Caco-2 (cell line): ENCODE measurements around the gene ZXDC. TPM values are rescaled to one million over a fixed set of nuclear protein-coding genes. Genes with fewer than 3 reads are reported as not detected.

Source experiments
- BruUV-seq: library from RNA; stranded (reverse); fragments of 400-500 nt; replicated peaks from 2 replicates; lab custom pipeline; 2021; lab: Mats Ljungman, UMichigan
- CTCF ChIA-PET: fragments of 300-600 bp; sonication (Branson Sonifier 250); formaldehyde crosslinking; loops from one replicate; lab custom pipeline; 2022; ENCODE audit warnings: antibody characterized with exemption; lab: Charles Lee
- POLR2A ChIA-PET: fragments of 300-600 bp; sonication (Branson Sonifier 250); formaldehyde crosslinking; loops from one replicate; lab custom pipeline; 2022; ENCODE audit warnings: antibody characterized with exemption; lab: Charles Lee
- DNase-seq, 2 experiments: peaks; one replicate each; pipeline versions ENCODE4 v3.0.0 to v3.0.0-alpha.2; 2020 to 2022
- H3K27me3 ChIP-seq: replicated peaks from 2 replicates; pipeline ENCODE4 v1.6.0; 2011; ENCODE audit warnings: low read length; ENCODE audit not compliant: control insufficient read depth, insufficient read depth
- H3K36me3 ChIP-seq: 2 replicates; pipeline ENCODE4 v1.5.1; 2011; ENCODE audit warnings: low read length; ENCODE audit not compliant: control insufficient read depth, insufficient read depth
- H3K4me1 ChIP-seq: fragments of 250-450 bp; sonication (Bioruptor Pico); 2 replicates; pipeline ENCODE4 v1.5.1; 2020; ENCODE audit warnings: mild to moderate bottlenecking
- H3K4me3 ChIP-seq: 2 replicates; pipeline ENCODE4 v1.5.1; 2011; ENCODE audit warnings: low read depth, mild to moderate bottlenecking, control low read depth, low read length
- H3K9me3 ChIP-seq: fragments of 250-450 bp; sonication (Bioruptor Pico); 2 replicates; pipeline ENCODE4 v1.5.1; 2020; ENCODE audit warnings: mild to moderate bottlenecking, moderate library complexity
- H3K27ac Mint-ChIP-seq: one replicate; pipeline ENCODE4 v1.8.0; 2022; ENCODE audit warnings: mixed read lengths; ENCODE audit not compliant: unreplicated experiment
- H3K27me3 Mint-ChIP-seq: one replicate; pipeline ENCODE4 v1.8.0; 2022; ENCODE audit warnings: mixed read lengths; ENCODE audit not compliant: insufficient read depth, unreplicated experiment
- H3K36me3 Mint-ChIP-seq: one replicate; pipeline ENCODE4 v1.8.0; 2022; ENCODE audit warnings: mild to moderate bottlenecking, mixed read lengths; ENCODE audit not compliant: insufficient read depth, unreplicated experiment
- H3K4me1 Mint-ChIP-seq: one replicate; pipeline ENCODE4 v1.8.0; 2022; ENCODE audit warnings: low read depth, mixed read lengths; ENCODE audit not compliant: unreplicated experiment
- H3K4me3 Mint-ChIP-seq: one replicate; pipeline ENCODE4 v1.8.0; 2022; ENCODE audit warnings: mild to moderate bottlenecking, moderate library complexity, mixed read lengths; ENCODE audit not compliant: unreplicated experiment
- H3K9me3 Mint-ChIP-seq: one replicate; pipeline ENCODE4 v1.8.0; 2022; ENCODE audit warnings: mixed read lengths; ENCODE audit not compliant: unreplicated experiment
- CTCF ChIP-seq, 2 experiments: fragments of 200-600 bp in 1 of 2; IDR thresholded peaks; 1 replicate in 1 of 2; 2 replicates in 1 of 2; pipeline versions ENCODE4 v1.5.1 to v1.8.0; 2011 to 2022; ENCODE audit warnings: antibody characterized with exemption in 1 of 2, control low read depth in 1 of 2, inconsistent platforms in 1 of 2, low read depth in 1 of 2, low read length in 1 of 2, mild to moderate bottlenecking in 1 of 2, moderate library complexity in 1 of 2; ENCODE audit not compliant: insufficient read depth in 1 of 2, severe bottlenecking in 1 of 2, unreplicated experiment in 1 of 2
- intact Hi-C: fragments of 100-400 bp; cut with micrococcal nuclease; formaldehyde crosslinking; loops from one replicate; pipeline ENCODE4 v1.10.0; 2022; ENCODE audit not compliant: unreplicated experiment
- total RNA-seq: library from RNA; stranded (reverse); gene quantifications from 2 replicates; pipeline ENCODE4 v1.2.3, GENCODE V29; 2022

The ZXDC gene
- total RNA-seq, 1 experiment from 2014 or later: 28.7 TPM

GRCh38 chr3:126399351-126399735 lies 76.3 kb downstream of the ZXDC start:
- Mint-ChIP-seq H3K4me1 (no peaks in the 10 kb centered on the region), H3K36me3 (no peaks in the 10 kb centered on the region), H3K9me3 (no peaks in the 10 kb centered on the region), H3K27ac (no peak overlapping the region), H3K27me3 (peaks cover 11% of the 10 kb centered on the region), H3K4me3 (no peak overlapping the region)
- TF ChIP-seq CTCF (IDR thresholded peaks at IDR 0.05; ENCODE audit: insufficient read depth in 1 of 2, low read depth in 1 of 2, low read length in 1 of 2, severe bottlenecking in 1 of 2, unreplicated experiment in 1 of 2): no peak
- intact Hi-C loops: no loop called here
- Histone ChIP-seq H3K27me3 (no peaks in the 10 kb centered on the region; the same call in 1 of the 2 replicates), H3K4me1 (no peaks in the 10 kb centered on the region), H3K4me3 (no peak overlapping the region), H3K36me3 (no peaks in the 10 kb centered on the region), H3K9me3 (no peaks in the 10 kb centered on the region)
- DNase-seq: no peak
- POLR2A ChIA-PET: no interaction called here
- CTCF ChIA-PET: no interaction called here
- BruUV-seq: no TSS peak

DNA sequence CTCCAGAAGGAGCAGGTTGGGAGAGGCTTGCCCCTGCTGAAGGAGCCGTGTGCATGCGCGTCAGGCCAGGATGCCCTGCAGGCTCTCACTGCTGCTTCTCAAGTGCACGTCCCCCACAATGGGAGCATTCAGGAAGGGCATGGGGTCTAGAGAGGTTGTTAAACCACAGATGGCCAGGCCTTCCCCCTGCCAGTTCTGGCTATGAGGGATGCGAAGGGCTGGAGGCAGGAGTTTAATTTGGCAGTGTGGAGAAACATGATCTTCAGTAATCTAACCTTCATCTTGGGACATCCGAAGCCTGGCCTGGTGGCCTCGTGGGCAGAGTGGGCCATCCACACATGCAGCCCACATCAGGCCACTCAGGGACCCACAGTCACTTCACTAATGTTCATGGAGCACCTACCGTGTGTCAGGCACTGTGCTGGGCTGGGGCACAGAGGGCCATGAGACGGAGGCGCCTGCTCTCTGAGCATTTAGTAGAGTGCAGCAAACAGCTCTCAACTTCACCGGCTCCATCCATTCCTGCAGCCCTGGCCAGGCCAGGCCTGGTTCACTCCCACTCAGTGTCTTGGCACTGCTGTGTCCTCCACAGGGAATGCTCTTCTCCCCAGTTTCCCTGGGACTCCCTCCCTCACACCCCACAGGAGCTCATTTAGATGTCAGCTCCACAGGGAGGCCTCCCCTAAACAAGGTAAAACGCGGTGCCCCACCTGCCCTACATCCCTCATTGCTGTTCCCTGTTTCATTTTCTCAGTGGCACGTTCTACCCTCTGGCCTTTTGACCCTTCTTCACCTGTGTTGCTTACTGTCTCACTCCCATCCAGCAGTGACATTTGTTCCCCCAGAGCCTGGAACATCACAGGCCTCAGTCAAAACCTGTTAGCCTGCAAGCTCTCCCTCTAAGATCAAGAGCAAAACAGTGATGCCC lies 77.0 kb downstream of the ZXDC start:
- no peak for TF ChIP-seq CTCF (IDR thresholded peaks at IDR 0.05; ENCODE audit: insufficient read depth in 1 of 2, low read depth in 1 of 2, low read length in 1 of 2, severe bottlenecking in 1 of 2, unreplicated experiment in 1 of 2)
- no peak overlapping the region for H3K27ac Mint-ChIP-seq
- CTCF ChIA-PET: no interaction called here
- no peak overlapping the region for H3K4me3 Mint-ChIP-seq
- H3K9me3 Mint-ChIP-seq: no peaks in the 10 kb centered on the region
- H3K27me3 Mint-ChIP-seq: peaks cover 11% of the 10 kb centered on the region
- H3K36me3 ChIP-seq: no peaks in the 10 kb centered on the region
- no peaks in the 10 kb centered on the region for H3K4me1 Mint-ChIP-seq
- no TSS peak for BruUV-seq
- no peak for DNase-seq
- intact Hi-C loops: no loop called here
- H3K4me3 ChIP-seq: no peak overlapping the region
- H3K27me3 ChIP-seq: no peaks in the 10 kb centered on the region; the same call in 1 of the 2 replicates
- POLR2A ChIA-PET: interaction anchor here (0.6 kb wide), 1 partner anchor 315 kb away, joined by 17 read pairs; the partner anchor contains the start of gene SLC41A3
- no peaks in the 10 kb centered on the region for H3K4me1 ChIP-seq
- H3K36me3 Mint-ChIP-seq: no peaks in the 10 kb centered on the region
- no peaks in the 10 kb centered on the region for H3K9me3 ChIP-seq

- no peak overlapping the region for H3K4me3 Mint-ChIP-seq
- no TSS peak for BruUV-seq
- POLR2A ChIA-PET: interaction anchor here (0.6 kb wide), 1 partner anchor 314 kb away, joined by 17 read pairs; the partner anchor contains the start of gene SLC41A3
- H3K4me3 ChIP-seq: no peak overlapping the region
- no peaks in the 10 kb centered on the region for H3K36me3 ChIP-seq
- intact Hi-C loops: no loop called here
- no peaks in the 10 kb centered on the region; the same call in 1 of the 2 replicates for H3K27me3 ChIP-seq
- no peaks in the 10 kb centered on the region for H3K4me1 Mint-ChIP-seq
- H3K9me3 ChIP-seq: no peaks in the 10 kb centered on the region
- H3K27ac Mint-ChIP-seq: no peak overlapping the region
- no peaks in the 10 kb centered on the region for H3K4me1 ChIP-seq
- H3K9me3 Mint-ChIP-seq: no peaks in the 10 kb centered on the region
- H3K36me3 Mint-ChIP-seq: no peaks in the 10 kb centered on the region
- TF ChIP-seq CTCF (IDR thresholded peaks at IDR 0.05; ENCODE audit: insufficient read depth in 1 of 2, low read depth in 1 of 2, low read length in 1 of 2, severe bottlenecking in 1 of 2, unreplicated experiment in 1 of 2): no peak
- DNase-seq: no peak
- peaks cover 9% of the 10 kb centered on the region for H3K27me3 Mint-ChIP-seq
- CTCF ChIA-PET: no interaction called here
These were observed 77.9 kb downstream of the ZXDC start for GRCh38 chr3:126397610-126398422.
